Neural progenitor cell (in vitro differentiated cells): ENCODE measurements around the gene PDE6B. TPM values are rescaled to one million over a fixed set of nuclear protein-coding genes. Genes with fewer than 3 reads are reported as not detected.
"Not testable (repeated sequence)": the region's sequence is repeated elsewhere in the genome, so short reads cannot be mapped to it uniquely, and the experiment has no call there.

Experiments used
- DNase-seq: peaks from one replicate; pipeline ENCODE4 v3.0.0-alpha.2; 2016; ENCODE audit warnings: low spot score
- H2AFZ ChIP-seq: fragments of 200-600 bp; sonication (generic); replicated peaks from 2 replicates; pipeline ENCODE4 v1.6.1; 2016; ENCODE audit warnings: antibody characterized with exemption
- H3F3A ChIP-seq: fragments of 200-600 bp; sonication (generic); 2 replicates; pipeline ENCODE4 v1.6.1; 2016; ENCODE audit warnings: antibody characterized with exemption, low read depth
- H3K27ac ChIP-seq: fragments of 200-600 bp; sonication (generic); 2 replicates; pipeline ENCODE4 v1.5.1; 2016; ENCODE audit warnings: mild to moderate bottlenecking
- H3K27me3 ChIP-seq: fragments of 200-600 bp; sonication (generic); 2 replicates; pipeline ENCODE4 v1.6.1; 2016; ENCODE audit warnings: mild to moderate bottlenecking, moderate library complexity
- H3K36me3 ChIP-seq: fragments of 200-600 bp; sonication (generic); 2 replicates; pipeline ENCODE4 v1.5.1; 2016
- H3K4me1 ChIP-seq: fragments of 200-600 bp; sonication (generic); 2 replicates; pipeline ENCODE4 v1.6.1; 2016; ENCODE audit warnings: mixed run types
- H3K4me2 ChIP-seq: fragments of 200-600 bp; sonication (generic); 2 replicates; pipeline ENCODE4 v1.6.1; 2016
- H3K4me3 ChIP-seq: fragments of 200-600 bp; sonication (generic); 2 replicates; pipeline ENCODE4 v1.5.1; 2016
- H3K79me2 ChIP-seq: fragments of 200-600 bp; sonication (generic); 2 replicates; pipeline ENCODE4 v1.6.1; 2016; ENCODE audit warnings: low read depth
- H3K9ac ChIP-seq: fragments of 200-600 bp; sonication (generic); 2 replicates; pipeline ENCODE4 v1.6.1; 2016
- H3K9me3 ChIP-seq: fragments of 200-600 bp; sonication (generic); 2 replicates; pipeline ENCODE4 v1.5.1; 2016; ENCODE audit warnings: low read depth
- H4K20me1 ChIP-seq: fragments of 200-600 bp; sonication (generic); 2 replicates; pipeline ENCODE4 v1.6.1; 2016; ENCODE audit warnings: low read depth
- H3K27ac Mint-ChIP-seq: 3 replicates; pipeline ENCODE4 v1.8.0; 2021; ENCODE audit warnings: mixed read lengths
- H3K27me3 Mint-ChIP-seq: 2 replicates; pipeline ENCODE4 v1.8.0; 2022; ENCODE audit warnings: low read depth, mild to moderate bottlenecking, inconsistent platforms, moderate library complexity, mixed read lengths; ENCODE audit not compliant: insufficient read depth
- H3K36me3 Mint-ChIP-seq: 3 replicates; pipeline ENCODE4 v1.8.0; 2021; ENCODE audit warnings: mixed read lengths
- H3K4me1 Mint-ChIP-seq: 3 replicates; pipeline ENCODE4 v1.8.0; 2021; ENCODE audit warnings: mixed read lengths
- H3K4me3 Mint-ChIP-seq: 3 replicates; pipeline ENCODE4 v1.8.0; 2021; ENCODE audit warnings: mild to moderate bottlenecking, moderate library complexity, mixed read lengths
- H3K9me3 Mint-ChIP-seq: 3 replicates; pipeline ENCODE4 v1.8.0; 2020; ENCODE audit warnings: mixed read lengths
- CTCF ChIP-seq: fragments of 200-600 bp; sonication (generic); IDR thresholded peaks from 2 replicates; pipeline ENCODE4 v1.5.1; 2017; ENCODE audit warnings: antibody characterized with exemption, mild to moderate bottlenecking
- EZH2 ChIP-seq: fragments of 200-600 bp; sonication (generic); IDR thresholded peaks from 2 replicates; pipeline ENCODE4 v1.6.1; 2017; ENCODE audit warnings: antibody characterized with exemption, mild to moderate bottlenecking, moderate library complexity
- EZH2phosphoT487 ChIP-seq: fragments of 200-600 bp; sonication (generic); IDR thresholded peaks from 2 replicates; pipeline ENCODE4 v1.6.1; 2017; ENCODE audit warnings: antibody characterized with exemption
- total RNA-seq: library from RNA; depleted of rRNA; stranded (reverse); fragments of >200 nt; gene quantifications from 2 replicates; pipeline ENCODE4 v1.2.3, GENCODE V29; 2015; ENCODE audit warnings: low replicate concordance

PDE6B gene
- total RNA-seq, 1 donor from 2014 or later, result 4.3 TPM

GRCh38 chr4:590313-590841 is 35.0 kb upstream of the PDE6B start:
- Mint-ChIP-seq H3K4me3 (no peak overlapping the region), H3K4me1 (peaks cover 12% of the 10 kb centered on the region), H3K27me3 (peaks cover 8% of the 10 kb centered on the region), H3K36me3 (no peaks in the 10 kb centered on the region), H3K27ac (no peak overlapping the region), H3K9me3 (peaks cover 8% of the 10 kb centered on the region)
- Histone ChIP-seq H4K20me1 (no peaks in the 10 kb centered on the region), H3K27ac (no peak overlapping the region), H3K9ac (no peak overlapping the region), H3K4me1 (no peaks in the 10 kb centered on the region), H3K9me3 (no peaks in the 10 kb centered on the region), H3K36me3 (no peaks in the 10 kb centered on the region), H3K79me2 (no peaks in the 10 kb centered on the region), H3K27me3 (peaks cover 15% of the 10 kb centered on the region), H3F3A (no peaks in the 10 kb centered on the region), H3K4me2 (no peak overlapping the region), H3K4me3 (no peak overlapping the region), H2AFZ (no peak overlapping the region)
- TF ChIP-seq EZH2 (no peak), CTCF (no peak), EZH2phosphoT487 (no peak)
- DNase-seq, result no peak

- H3K27me3 ChIP-seq, result peaks cover 25% of the 10 kb centered on the region
- not testable (repeated sequence) for H3K27ac ChIP-seq, H3K79me2 ChIP-seq, H3K4me1 ChIP-seq, H3K9me3 Mint-ChIP-seq, H3K9me3 ChIP-seq, H3K36me3 Mint-ChIP-seq, H3K4me2 ChIP-seq, H3K27ac Mint-ChIP-seq, H3K4me3 Mint-ChIP-seq, DNase-seq, H3K4me3 ChIP-seq, H2AFZ ChIP-seq, H3F3A ChIP-seq, H3K27me3 Mint-ChIP-seq, H3K36me3 ChIP-seq, H4K20me1 ChIP-seq, H3K9ac ChIP-seq
- peaks cover 12% of the 10 kb centered on the region for H3K4me1 Mint-ChIP-seq
These were observed 33.2 kb upstream of the PDE6B start for GRCh38 chr4:592178-592577.

- Histone ChIP-seq H3K9me3 (no peaks in the 10 kb centered on the region), H3F3A (no peaks in the 10 kb centered on the region), H3K79me2 (no peaks in the 10 kb centered on the region), H3K4me1 (no peaks in the 10 kb centered on the region), H3K27ac (no peak overlapping the region), H3K36me3 (no peaks in the 10 kb centered on the region), H3K27me3 (peaks cover 27% of the 10 kb centered on the region), H2AFZ (no peak overlapping the region), H3K4me2 (no peak overlapping the region), H3K4me3 (no peak overlapping the region), H4K20me1 (no peaks in the 10 kb centered on the region), H3K9ac (no peak overlapping the region)
- H3K27ac Mint-ChIP-seq, result peak overlapping the region; percentile 88
- DNase-seq, result no peak
- H3K27me3 Mint-ChIP-seq, result peaks cover 10% of the 10 kb centered on the region
- no peaks in the 10 kb centered on the region for H3K36me3 Mint-ChIP-seq
- H3K4me1 Mint-ChIP-seq, result peaks cover 12% of the 10 kb centered on the region
- H3K4me3 Mint-ChIP-seq, result peak overlapping the region; percentile 48
- TF ChIP-seq CTCF, result no peak
- TF ChIP-seq EZH2phosphoT487, result no peak
- no peak for TF ChIP-seq EZH2
- peaks cover 9% of the 10 kb centered on the region for H3K9me3 Mint-ChIP-seq
These were observed 32.4 kb upstream of the PDE6B start for GRCh38 chr4:592825-593520.

DNA sequence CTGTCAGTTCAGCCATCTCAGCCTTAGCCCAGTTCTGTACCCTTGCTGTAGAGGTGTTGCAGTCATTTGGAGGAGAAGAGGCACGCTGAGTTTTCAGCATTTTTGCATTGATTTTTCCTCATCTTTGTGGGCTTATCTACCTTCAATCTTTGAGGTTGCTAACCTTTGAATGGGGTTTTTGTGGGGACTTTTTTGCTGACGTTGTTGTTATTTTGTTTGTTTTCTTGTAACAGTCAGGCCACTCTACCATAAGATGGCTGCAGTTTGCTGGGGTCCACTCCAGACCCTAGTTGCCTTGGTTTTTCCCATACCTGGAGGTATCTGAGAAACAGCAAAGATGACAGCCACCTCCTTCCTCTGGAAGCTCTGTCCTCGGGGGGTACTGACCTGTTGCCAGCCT is 26.4 kb upstream of the PDE6B start:
- no peaks in the 10 kb centered on the region for H3K79me2 ChIP-seq
- no peak for TF ChIP-seq EZH2
- TF ChIP-seq EZH2phosphoT487, result no peak
- TF ChIP-seq CTCF, result no peak
- no peak overlapping the region for H3K9ac ChIP-seq
- peaks cover 9% of the 10 kb centered on the region for H3K27me3 Mint-ChIP-seq
- no peak overlapping the region for H3K27ac ChIP-seq
- peaks cover 3% of the 10 kb centered on the region for H3K4me1 Mint-ChIP-seq
- no peaks in the 10 kb centered on the region for H3K36me3 ChIP-seq
- H3K4me2 ChIP-seq, result no peak overlapping the region
- no peaks in the 10 kb centered on the region for H3F3A ChIP-seq
- H2AFZ ChIP-seq, result no peak overlapping the region
- peaks cover 32% of the 10 kb centered on the region for H3K27me3 ChIP-seq
- peaks cover 8% of the 10 kb centered on the region for H3K9me3 Mint-ChIP-seq
- no peak for DNase-seq
- no peaks in the 10 kb centered on the region for H3K36me3 Mint-ChIP-seq
- no peaks in the 10 kb centered on the region for H3K9me3 ChIP-seq
- no peaks in the 10 kb centered on the region for H3K4me1 ChIP-seq
- H3K27ac Mint-ChIP-seq, result no peak overlapping the region
- H3K4me3 Mint-ChIP-seq, result no peak overlapping the region
- no peak overlapping the region for H3K4me3 ChIP-seq
- no peaks in the 10 kb centered on the region for H4K20me1 ChIP-seq
